DOHH2 (cell line): ENCODE results near the gene MOCS3.
A peak's percentile ranks its signal among the peaks of the same experiment; 100 is the strongest.

Source experiments
- H3F3A ChIP-seq: fragments of 200-600 bp; sonication (generic), shearing (Covaris generic); 2 replicates; pipeline ENCODE4 v1.6.0; 2016; ENCODE audit warnings: antibody characterized with exemption, mild to moderate bottlenecking; ENCODE audit not compliant: control insufficient read depth, insufficient read depth
- H3K27ac ChIP-seq: fragments of 200-600 bp; sonication (generic); 2 replicates; pipeline ENCODE4 v1.5.1; 2014; ENCODE audit warnings: low read depth, mild to moderate bottlenecking, low read length, moderate library complexity
- H3K27me3 ChIP-seq: fragments of 200-600 bp; sonication (generic); 2 replicates; pipeline ENCODE4 v1.6.1; 2014; ENCODE audit warnings: mild to moderate bottlenecking, low read length, mixed read lengths; ENCODE audit not compliant: control insufficient read depth
- H3K36me3 ChIP-seq: fragments of 200-600 bp; sonication (generic); 2 replicates; pipeline ENCODE4 v1.6.1; 2014; ENCODE audit warnings: mild to moderate bottlenecking, low read length, moderate library complexity, mixed read lengths; ENCODE audit not compliant: control insufficient read depth
- H3K4me1 ChIP-seq: fragments of 200-600 bp; sonication (generic); 2 replicates; pipeline ENCODE4 v1.6.1; 2014; ENCODE audit warnings: mild to moderate bottlenecking, low read length, mixed read lengths; ENCODE audit not compliant: control insufficient read depth
- H3K4me2 ChIP-seq: fragments of 200-600 bp; sonication (generic); 2 replicates; pipeline ENCODE4 v1.6.0; 2014; ENCODE audit warnings: mild to moderate bottlenecking, low read length, moderate library complexity
- H3K4me3 ChIP-seq: fragments of 200-600 bp; sonication (generic); 2 replicates; pipeline ENCODE4 v1.5.1; 2014; ENCODE audit warnings: mild to moderate bottlenecking, low read length, mixed read lengths
- H3K79me2 ChIP-seq: fragments of 200-600 bp; sonication (generic); 2 replicates; pipeline ENCODE4 v1.6.1; 2014; ENCODE audit warnings: mild to moderate bottlenecking, low read length, mixed read lengths; ENCODE audit not compliant: control insufficient read depth
- H3K9me2 ChIP-seq: fragments of 200-600 bp; sonication (generic); replicated peaks from 2 replicates; pipeline ENCODE4 v1.6.1; 2014; ENCODE audit warnings: mild to moderate bottlenecking, low read length, mixed read lengths; ENCODE audit not compliant: control insufficient read depth
- H3K9me3 ChIP-seq: fragments of 200-600 bp; sonication (generic); 2 replicates; pipeline ENCODE4 v1.6.1; 2014; ENCODE audit warnings: antibody characterized with exemption, low read length, mixed read lengths; ENCODE audit not compliant: control insufficient read depth, insufficient read depth
- H4K20me1 ChIP-seq: fragments of 200-600 bp; sonication (generic); 2 replicates; pipeline ENCODE4 v1.6.0; 2014; ENCODE audit warnings: low read depth, mild to moderate bottlenecking, antibody characterized with exemption, low read length, moderate library complexity; ENCODE audit not compliant: control insufficient read depth, insufficient read depth
- CTCF ChIP-seq: fragments of 200-600 bp; sonication (generic); IDR thresholded peaks from one replicate; pipeline ENCODE4 v1.5.1; 2014; ENCODE audit warnings: antibody characterized with exemption, mild to moderate bottlenecking, low read depth, low read length; ENCODE audit not compliant: poor library complexity, severe bottlenecking
- EZH2phosphoT487 ChIP-seq: fragments of 200-600 bp; sonication (generic); IDR thresholded peaks from 2 replicates; pipeline ENCODE4 v1.6.1; 2017; ENCODE audit warnings: borderline replicate concordance, mild to moderate bottlenecking, antibody characterized with exemption, low read length, moderate library complexity, mixed read lengths

Gene MOCS3

GRCh38 chr20:50931306-50932015 lies 27.2 kb upstream of the MOCS3 start, which contains the start of gene ADNP:
Gene ADNP, minus strand, starts transcription at chr20:50931437. Its CDS starts 27,441 bp downstream, at chr20:50903996.
- Histone ChIP-seq H3K4me2 (peak within 1 kb of the TSS; percentile 60), H3K27me3 (no peaks in the 10 kb centered on the region), H3F3A (peaks cover 34% of the 10 kb centered on the region), H3K4me3 (peak within 1 kb of the TSS; percentile 85), H3K9me3 (no peaks in the 10 kb centered on the region), H3K79me2 (peaks cover 48% of the 10 kb centered on the region), H3K4me1 (peaks cover 40% of the 10 kb centered on the region), H3K27ac (peak within 1 kb of the TSS; percentile 82), H3K9me2 (no peaks in the 10 kb centered on the region), H4K20me1 (peaks cover 19% of the 10 kb centered on the region), H3K36me3 (peaks cover 83% of the 10 kb centered on the region)
- no peak for TF ChIP-seq EZH2phosphoT487
- TF ChIP-seq CTCF = peak; percentile 76

- Histone ChIP-seq H3K4me2 (peak overlapping the region; percentile 60), H3K4me3 (peak overlapping the region; percentile 68), H3F3A (peaks cover 36% of the 10 kb centered on the region), H3K27ac (peak overlapping the region; percentile 73), H3K9me2 (no peaks in the 10 kb centered on the region), H3K9me3 (no peaks in the 10 kb centered on the region), H3K79me2 (peaks cover 42% of the 10 kb centered on the region), H3K4me1 (peaks cover 36% of the 10 kb centered on the region), H3K27me3 (no peaks in the 10 kb centered on the region), H3K36me3 (peaks cover 83% of the 10 kb centered on the region), H4K20me1 (peaks cover 19% of the 10 kb centered on the region)
- TF ChIP-seq EZH2phosphoT487 (no peak), CTCF (no peak)
Observed at GRCh38 chr20:50932016-50932485, 26.6 kb upstream of the MOCS3 start.

- no peak overlapping the region for H3K4me3 ChIP-seq
- H3K9me2 ChIP-seq = no peaks in the 10 kb centered on the region
- no peak for TF ChIP-seq CTCF
- no peak overlapping the region for H3K27ac ChIP-seq
- peaks cover 78% of the 10 kb centered on the region for H3K36me3 ChIP-seq
- no peaks in the 10 kb centered on the region for H3K9me3 ChIP-seq
- peaks cover 37% of the 10 kb centered on the region for H3F3A ChIP-seq
- peaks cover 14% of the 10 kb centered on the region for H4K20me1 ChIP-seq
- H3K4me2 ChIP-seq = peak overlapping the region; percentile 60; the same call in 1 of the 2 replicates
- H3K4me1 ChIP-seq = peaks cover 29% of the 10 kb centered on the region
- no peaks in the 10 kb centered on the region for H3K27me3 ChIP-seq
- H3K79me2 ChIP-seq = peaks cover 35% of the 10 kb centered on the region
Observed at GRCh38 chr20:50932691-50933280, 25.8 kb upstream of the MOCS3 start.
